GM12892 (cell line): ENCODE results near the gene VPS54. TPM values are rescaled to one million over a fixed set of nuclear protein-coding genes. Genes with fewer than 3 reads are reported as not detected.
A peak's percentile ranks its signal among the peaks of the same experiment; 100 is the strongest.

Experiments
- DNase-seq: peaks from one replicate; pipeline ENCODE4 v3.0.0; 2011; ENCODE audit not compliant: insufficient read length
- FAIRE-seq: peaks from 2 replicates; lab custom pipeline; 2011; peaks lifted over from hg19 to GRCh38; lab: Jason Lieb, UNC
- POLR2A ChIP-seq: IDR thresholded peaks from 2 replicates; pipeline ENCODE4 v1.6.1; 2011; ENCODE audit warnings: low read depth, low read length, control low read depth
- POLR2AphosphoS5 ChIP-seq: IDR thresholded peaks from 2 replicates; pipeline ENCODE4 v1.6.1; 2011; ENCODE audit warnings: low read depth, low read length, control low read depth
- TAF1 ChIP-seq: IDR thresholded peaks from 2 replicates; pipeline ENCODE4 v1.6.1; 2011; ENCODE audit warnings: low read depth, mild to moderate bottlenecking, control low read depth, low read length, borderline replicate concordance
- polyA plus RNA-seq: library from polyadenylated mRNA; unstranded; fragments of >200 nt; gene quantifications from one replicate; pipeline ENCODE4 v1.2.1, GENCODE V29; 2012; ENCODE audit warnings: missing spikeins, inconsistent platforms; ENCODE audit not compliant: missing spikeins

VPS54 gene, protein sequence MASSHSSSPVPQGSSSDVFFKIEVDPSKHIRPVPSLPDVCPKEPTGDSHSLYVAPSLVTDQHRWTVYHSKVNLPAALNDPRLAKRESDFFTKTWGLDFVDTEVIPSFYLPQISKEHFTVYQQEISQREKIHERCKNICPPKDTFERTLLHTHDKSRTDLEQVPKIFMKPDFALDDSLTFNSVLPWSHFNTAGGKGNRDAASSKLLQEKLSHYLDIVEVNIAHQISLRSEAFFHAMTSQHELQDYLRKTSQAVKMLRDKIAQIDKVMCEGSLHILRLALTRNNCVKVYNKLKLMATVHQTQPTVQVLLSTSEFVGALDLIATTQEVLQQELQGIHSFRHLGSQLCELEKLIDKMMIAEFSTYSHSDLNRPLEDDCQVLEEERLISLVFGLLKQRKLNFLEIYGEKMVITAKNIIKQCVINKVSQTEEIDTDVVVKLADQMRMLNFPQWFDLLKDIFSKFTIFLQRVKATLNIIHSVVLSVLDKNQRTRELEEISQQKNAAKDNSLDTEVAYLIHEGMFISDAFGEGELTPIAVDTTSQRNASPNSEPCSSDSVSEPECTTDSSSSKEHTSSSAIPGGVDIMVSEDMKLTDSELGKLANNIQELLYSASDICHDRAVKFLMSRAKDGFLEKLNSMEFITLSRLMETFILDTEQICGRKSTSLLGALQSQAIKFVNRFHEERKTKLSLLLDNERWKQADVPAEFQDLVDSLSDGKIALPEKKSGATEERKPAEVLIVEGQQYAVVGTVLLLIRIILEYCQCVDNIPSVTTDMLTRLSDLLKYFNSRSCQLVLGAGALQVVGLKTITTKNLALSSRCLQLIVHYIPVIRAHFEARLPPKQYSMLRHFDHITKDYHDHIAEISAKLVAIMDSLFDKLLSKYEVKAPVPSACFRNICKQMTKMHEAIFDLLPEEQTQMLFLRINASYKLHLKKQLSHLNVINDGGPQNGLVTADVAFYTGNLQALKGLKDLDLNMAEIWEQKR
- 10.5 TPM for polyA plus RNA-seq

DNA sequence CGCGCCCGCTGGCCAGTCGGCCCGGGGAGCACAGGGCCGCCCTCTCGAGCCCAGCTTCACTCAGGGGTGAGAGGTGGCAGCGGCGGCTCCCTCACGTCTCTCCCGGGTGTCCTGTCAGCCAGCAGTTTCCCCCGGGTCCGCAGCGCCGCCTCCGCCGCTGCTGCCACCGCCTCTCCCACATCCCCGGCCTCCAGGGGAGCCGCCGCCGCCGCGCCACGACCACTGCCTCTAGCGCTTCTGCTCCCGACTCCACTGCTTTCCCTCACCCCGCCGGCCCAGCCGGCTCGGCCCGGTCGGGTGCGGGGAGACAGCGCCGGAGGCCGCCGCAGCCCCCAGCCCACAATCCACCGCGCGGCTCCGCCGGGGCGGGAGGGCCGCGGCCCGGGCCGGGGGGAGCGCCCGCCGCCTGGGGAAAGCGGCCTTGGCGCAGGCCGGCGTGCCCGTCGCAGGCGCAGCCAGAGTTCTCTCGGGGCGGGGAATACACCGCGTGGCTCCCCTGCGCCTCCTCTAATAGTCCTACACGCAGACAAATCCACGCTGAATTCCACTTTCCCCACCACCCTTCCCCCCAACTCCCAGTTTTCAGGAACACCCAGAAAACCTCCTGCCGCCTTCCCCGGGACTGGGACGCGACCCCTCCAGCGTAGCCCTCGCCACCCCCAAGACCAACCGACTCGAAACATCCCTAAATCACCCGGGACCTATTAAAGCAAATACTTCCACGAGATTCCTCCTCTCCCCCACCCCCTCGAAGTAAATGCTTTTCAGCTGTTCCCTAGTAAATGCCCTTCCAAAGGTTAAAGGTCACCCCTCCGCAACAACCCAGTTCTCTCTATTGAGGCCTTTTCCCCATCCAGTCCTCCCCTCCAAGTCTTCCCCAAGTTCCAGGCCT, at the start of gene VPS54:
Gene VPS54 (minus strand): TSS at position 346 of the 892 bp plus-strand sequence. CDS start 35,429 bp downstream, outside the sequence.
- FAIRE-seq (peak; percentile 66), DNase-seq (peak; percentile 56)
- TF ChIP-seq POLR2A (peak; percentile 79), TAF1 (no peak), POLR2AphosphoS5 (0 out of 2 replicates have a peak, but pooled peaks have one; percentile 63)

DNA sequence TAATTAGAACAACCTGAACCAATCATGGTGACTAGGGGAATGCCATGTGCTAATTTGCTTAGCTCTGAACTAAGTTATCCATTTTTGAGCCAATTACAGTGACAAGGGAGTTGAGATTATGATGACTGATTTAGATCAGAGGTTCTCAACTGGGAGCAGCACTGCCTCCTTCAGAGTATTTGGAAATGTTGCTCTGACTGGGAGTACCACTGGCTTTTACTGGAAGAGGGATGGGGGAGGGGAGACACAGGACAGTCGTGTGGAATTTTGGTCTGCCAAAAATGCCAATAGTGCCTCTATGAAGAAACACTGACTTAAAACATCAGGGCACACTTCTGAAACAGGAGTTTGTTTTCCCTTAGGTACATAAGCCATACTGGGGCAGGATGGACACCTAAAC, 48.1 kb upstream of the VPS54 start:
- no peak for FAIRE-seq
- TF ChIP-seq TAF1: no peak
- no peak for TF ChIP-seq POLR2A
- TF ChIP-seq POLR2AphosphoS5: no peak
- no peak for DNase-seq

DNA sequence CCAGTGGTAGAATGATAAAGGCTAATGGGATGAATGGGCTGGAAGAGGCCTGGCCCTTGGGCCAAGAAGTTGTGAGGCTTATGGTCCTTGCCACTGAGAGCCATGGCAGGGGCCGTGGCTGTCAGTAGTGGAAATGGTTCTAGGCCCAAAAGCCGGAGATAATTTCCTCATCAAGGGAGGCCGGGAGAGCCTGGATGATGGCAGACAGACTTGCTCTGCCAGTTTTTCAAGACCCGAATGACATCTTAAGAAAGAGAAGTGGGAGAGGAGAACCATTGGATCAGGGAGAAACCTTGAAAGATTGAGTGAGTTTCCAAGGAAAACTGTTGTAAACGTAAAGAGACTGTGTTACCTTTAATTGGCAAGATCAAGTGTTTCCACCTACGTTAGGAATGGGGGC, 46.3 kb upstream of the VPS54 start:
- DNase-seq (no peak), FAIRE-seq (no peak)
- TF ChIP-seq POLR2A (no peak), POLR2AphosphoS5 (no peak), TAF1 (no peak)

DNA sequence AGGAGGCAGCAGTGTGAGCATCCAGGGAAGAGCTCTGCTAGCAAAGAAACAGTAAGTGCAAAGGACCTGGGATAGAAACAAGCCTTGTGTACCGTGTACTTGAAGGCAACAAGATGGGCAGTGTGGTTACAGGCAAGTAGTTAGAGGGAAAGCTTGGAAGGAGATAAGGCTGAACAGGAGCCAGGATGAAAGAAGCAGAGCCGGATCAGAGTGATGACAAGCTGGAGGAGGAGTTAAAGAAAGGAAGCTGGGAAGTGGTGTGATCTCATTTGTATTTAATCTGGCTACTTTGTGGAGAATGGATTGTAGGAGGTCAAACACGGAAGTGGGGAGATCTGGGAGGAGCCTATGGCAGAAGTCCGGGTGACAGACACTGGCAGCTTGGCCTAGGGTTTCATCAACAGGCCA, 44.7 kb upstream of the VPS54 start:
- FAIRE-seq: no peak
- no peak for TF ChIP-seq POLR2AphosphoS5
- no peak for TF ChIP-seq POLR2A
- no peak for TF ChIP-seq TAF1
- DNase-seq: no peak

DNA sequence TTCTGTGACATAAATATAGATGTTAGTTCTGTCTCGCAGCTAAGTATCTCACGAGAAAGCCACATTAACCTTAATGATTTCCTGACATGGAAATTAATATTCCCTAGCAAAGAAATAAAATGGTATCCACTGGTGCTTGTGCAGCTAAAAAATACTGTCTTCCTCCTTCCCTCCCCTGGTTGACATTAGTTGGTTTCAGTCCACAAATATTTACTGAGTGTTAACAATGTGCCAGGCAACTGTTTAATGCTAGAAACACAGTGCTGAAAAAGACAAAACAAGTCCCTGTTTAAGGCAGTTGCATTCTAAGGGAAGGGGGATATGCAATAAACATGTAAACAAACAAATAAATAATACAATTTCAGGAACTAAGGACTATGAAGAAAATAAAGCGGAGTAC, 44.2 kb upstream of the VPS54 start:
- DNase-seq (no peak), FAIRE-seq (no peak)
- no peak for TF ChIP-seq POLR2AphosphoS5
- TF ChIP-seq POLR2A: no peak
- TF ChIP-seq TAF1: no peak

DNA sequence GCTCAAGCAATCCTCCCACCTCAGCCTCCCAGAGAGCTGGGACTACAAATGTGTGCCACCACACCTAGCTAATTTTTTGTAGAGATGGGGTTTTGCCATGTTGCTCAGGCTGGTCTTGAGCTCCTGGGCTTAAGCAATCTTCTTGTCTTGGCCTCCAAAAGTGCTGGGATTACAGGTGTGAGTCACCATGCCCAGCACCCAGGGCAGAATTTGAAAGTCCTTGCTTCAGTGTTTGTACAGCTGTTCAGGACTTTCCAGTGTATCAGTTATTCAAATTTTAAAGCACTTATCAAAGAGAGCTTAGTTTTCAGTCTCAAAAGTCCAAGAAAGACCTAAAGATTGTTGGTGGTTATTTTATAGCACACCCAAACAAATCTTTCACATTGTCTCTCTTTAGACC, 43.6 kb upstream of the VPS54 start:
- TF ChIP-seq TAF1 (no peak), POLR2A (no peak), POLR2AphosphoS5 (no peak)
- no peak for DNase-seq
- no peak for FAIRE-seq

DNA sequence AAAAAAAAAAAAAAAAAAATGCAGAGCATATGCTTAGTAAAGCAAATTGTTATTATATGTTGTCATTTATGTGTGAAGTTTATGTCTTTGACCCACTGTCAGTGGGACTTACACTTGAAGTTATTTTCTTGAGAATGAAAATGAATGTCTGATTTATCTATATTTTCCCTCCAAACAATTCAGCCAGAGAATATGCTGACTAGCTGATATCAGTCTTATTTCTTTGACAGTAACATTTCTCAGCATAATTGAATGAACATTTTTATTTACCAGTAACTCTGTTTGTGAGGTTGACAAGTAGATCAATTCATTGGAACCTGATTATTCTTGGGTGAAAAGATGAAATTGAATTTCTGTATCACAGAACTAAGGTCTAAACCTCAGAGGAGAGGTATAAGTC, 40.0 kb upstream of the VPS54 start:
- FAIRE-seq (no peak), DNase-seq (no peak)
- TF ChIP-seq POLR2A (no peak), TAF1 (no peak), POLR2AphosphoS5 (no peak)

DNA sequence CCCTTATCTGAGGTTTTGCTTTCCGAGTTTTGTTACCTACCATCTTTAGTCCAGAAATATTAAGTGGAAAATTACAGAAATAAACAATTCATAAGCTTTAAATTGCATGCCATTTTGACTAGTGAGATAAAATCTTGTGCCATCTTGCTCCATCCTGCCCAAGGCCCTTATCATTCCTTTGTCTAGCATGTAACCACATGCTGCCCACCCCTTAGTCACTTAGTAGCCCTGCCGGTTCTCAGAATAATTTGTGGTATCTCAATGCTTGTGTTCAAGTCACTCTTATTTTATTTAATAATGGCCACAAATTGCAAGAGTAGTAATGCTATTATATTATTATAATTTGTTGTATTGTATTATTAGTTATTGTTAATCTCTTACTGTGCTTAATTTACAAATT, 36.8 kb upstream of the VPS54 start:
- DNase-seq: no peak
- no peak for FAIRE-seq
- TF ChIP-seq POLR2AphosphoS5: no peak
- TF ChIP-seq TAF1: no peak
- TF ChIP-seq POLR2A: no peak

DNA sequence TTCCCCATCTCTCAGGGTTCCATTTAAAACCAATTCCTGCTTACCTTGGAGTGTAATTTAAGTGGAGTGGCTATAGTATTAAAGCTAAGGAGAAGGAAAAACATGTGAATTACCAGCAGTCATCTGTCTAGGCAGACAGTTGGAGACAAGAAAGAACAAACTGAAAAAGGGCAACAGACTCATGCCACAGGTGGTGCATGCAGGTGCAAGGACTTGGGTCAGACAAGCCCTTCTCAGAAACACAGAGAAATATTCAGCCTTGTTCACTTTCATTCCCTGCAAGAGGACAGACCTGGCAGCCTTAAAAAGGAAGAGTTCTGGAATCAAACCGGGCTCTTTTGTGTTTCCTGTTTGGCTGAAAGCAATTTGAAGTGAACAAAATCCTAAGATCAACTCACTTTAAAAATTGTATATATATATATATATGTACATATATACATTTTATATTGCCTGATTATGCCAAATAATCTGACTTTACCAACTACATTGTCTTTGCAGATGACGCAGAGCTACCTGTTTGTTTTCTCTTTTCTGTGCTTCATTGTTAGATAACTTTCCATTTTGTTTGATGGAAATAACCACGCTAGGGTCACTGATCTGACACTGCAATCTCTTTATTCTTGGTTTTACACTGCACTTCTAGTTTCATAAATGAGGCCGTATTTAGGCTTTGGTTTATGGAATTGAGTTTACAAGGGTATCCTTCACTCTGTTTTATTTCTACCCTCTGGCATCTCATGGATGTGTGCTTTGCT, 35.1 kb upstream of the VPS54 start:
- no peak for DNase-seq
- peak; percentile 80 for FAIRE-seq
- no peak for TF ChIP-seq TAF1
- no peak for TF ChIP-seq POLR2AphosphoS5
- no peak for TF ChIP-seq POLR2A

DNA sequence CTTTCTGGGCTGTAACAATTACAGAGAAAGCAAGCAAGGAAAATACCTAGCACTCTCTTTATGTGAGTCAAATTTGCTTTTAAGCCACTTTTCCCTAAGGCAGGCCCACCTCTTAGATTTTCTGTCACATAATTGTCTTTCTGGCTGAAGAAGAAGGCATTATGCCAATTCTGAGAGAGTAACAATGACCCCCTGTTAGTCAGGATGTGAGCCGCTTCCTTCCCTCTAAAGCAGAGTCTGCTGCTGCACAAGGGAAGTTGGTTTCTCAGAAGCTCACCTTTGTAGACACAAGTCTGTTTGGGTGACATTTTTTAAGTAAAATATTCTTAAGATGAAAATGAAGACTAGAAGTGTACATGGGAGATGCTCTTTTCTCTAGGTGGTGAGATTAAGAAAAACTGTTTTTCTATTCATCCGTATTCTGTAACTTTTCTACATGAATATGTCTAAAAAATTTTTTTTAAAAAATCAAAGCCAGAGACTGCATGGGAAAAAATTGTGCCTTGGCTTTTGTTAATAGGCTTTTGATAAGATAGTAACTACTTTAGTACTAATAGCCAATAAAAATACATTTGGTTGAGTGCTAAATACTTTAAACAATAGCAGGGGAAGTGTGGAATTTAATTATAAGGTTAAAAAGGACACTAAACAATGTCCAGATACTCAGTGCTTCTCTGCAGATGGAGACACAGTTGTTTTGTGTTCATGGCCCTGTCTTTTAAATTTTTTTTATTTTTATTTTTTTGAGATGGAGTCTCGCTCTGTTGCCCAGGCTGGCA, 33.4 kb upstream of the VPS54 start:
- DNase-seq (no peak), FAIRE-seq (no peak)
- TF ChIP-seq POLR2AphosphoS5: no peak
- no peak for TF ChIP-seq POLR2A
- TF ChIP-seq TAF1: no peak
